RWPE2 (cell line): Measurements from ENCODE around the gene HS3ST5.

ENCODE experiments used
- ATAC-seq: fragments of 200-7000 bp; cut with Tn5 transposase; 3 replicates; pipeline ENCODE4 v1.9.1; 2021; ENCODE audit warnings: low read depth
- DNase-seq: peaks from one replicate; pipeline ENCODE4 v3.0.0-alpha.2; 2020; ENCODE audit warnings: low spot score
- H3K27ac ChIP-seq: fragments of 450-650 bp; 2 replicates; pipeline ENCODE4 v1.5.1; 2017; ENCODE audit warnings: mild to moderate bottlenecking; ENCODE audit not compliant: poor library complexity, severe bottlenecking
- H3K27me3 ChIP-seq: fragments of 250-450 bp; sonication (Bioruptor Pico); 2 replicates; pipeline ENCODE4 v1.5.1; 2021; ENCODE audit warnings: mild to moderate bottlenecking, moderate library complexity; ENCODE audit not compliant: insufficient read depth, poor library complexity, severe bottlenecking
- H3K36me3 ChIP-seq: fragments of 250-450 bp; sonication (Bioruptor Pico); 2 replicates; pipeline ENCODE4 v1.5.1; 2020; ENCODE audit warnings: low read depth, mild to moderate bottlenecking, moderate library complexity
- H3K4me1 ChIP-seq: fragments of 250-450 bp; sonication (Bioruptor Pico); 2 replicates; pipeline ENCODE4 v1.5.1; 2021; ENCODE audit warnings: mild to moderate bottlenecking, moderate library complexity; ENCODE audit not compliant: insufficient read depth, poor library complexity, severe bottlenecking
- H3K4me3 ChIP-seq: fragments of 250-450 bp; sonication (Bioruptor Pico); 2 replicates; pipeline ENCODE4 v1.5.1; 2021; ENCODE audit warnings: mild to moderate bottlenecking, moderate library complexity; ENCODE audit not compliant: severe bottlenecking
- H3K9me3 ChIP-seq: fragments of 250-450 bp; sonication (Bioruptor Pico); 2 replicates; pipeline ENCODE4 v1.5.1; 2021; ENCODE audit warnings: mild to moderate bottlenecking, moderate library complexity; ENCODE audit not compliant: severe bottlenecking
- CTCF ChIP-seq: fragments of 450-650 bp; IDR thresholded peaks from one replicate; pipeline ENCODE4 v1.5.1; 2017; ENCODE audit warnings: mild to moderate bottlenecking, moderate library complexity; ENCODE audit not compliant: poor library complexity, severe bottlenecking

The HS3ST5 gene

GRCh38 chr6:114258376-114258775 lies 84.4 kb downstream of the HS3ST5 start:
- Histone ChIP-seq H3K36me3 (no peaks in the 10 kb centered on the region), H3K4me3 (no peak overlapping the region), H3K4me1 (no peaks in the 10 kb centered on the region), H3K27ac (no peak overlapping the region), H3K27me3 (no peaks in the 10 kb centered on the region), H3K9me3 (no peaks in the 10 kb centered on the region)
- no peak for ATAC-seq
- TF ChIP-seq CTCF = no peak
- DNase-seq = no peak

- no peaks in the 10 kb centered on the region for H3K36me3 ChIP-seq
- H3K27me3 ChIP-seq = no peaks in the 10 kb centered on the region
- H3K27ac ChIP-seq = no peak overlapping the region
- no peak for TF ChIP-seq CTCF
- no peak for DNase-seq
- H3K4me3 ChIP-seq = no peak overlapping the region
- no peaks in the 10 kb centered on the region for H3K4me1 ChIP-seq
- no peaks in the 10 kb centered on the region for H3K9me3 ChIP-seq
- ATAC-seq = no peak
These were observed 89.4 kb downstream of the HS3ST5 start for GRCh38 chr6:114253431-114253830.

- ATAC-seq (no peak), DNase-seq (no peak)
- Histone ChIP-seq H3K36me3 (no peaks in the 10 kb centered on the region), H3K9me3 (no peaks in the 10 kb centered on the region), H3K27ac (no peak overlapping the region), H3K4me3 (no peak overlapping the region), H3K4me1 (no peaks in the 10 kb centered on the region), H3K27me3 (peaks cover 5% of the 10 kb centered on the region)
- TF ChIP-seq CTCF = no peak
These were observed 93.3 kb downstream of the HS3ST5 start for GRCh38 chr6:114249522-114249921.

- H3K4me3 ChIP-seq = no peak overlapping the region
- H3K27ac ChIP-seq = no peak overlapping the region
- ATAC-seq = no peak
These were observed 95.7 kb downstream of the HS3ST5 start for GRCh38 chr6:114247101-114247500.

More at GRCh38 chr6:114247101-114247500, 95.7 kb downstream of the HS3ST5 start:
- Histone ChIP-seq H3K9me3 (no peaks in the 10 kb centered on the region), H3K4me1 (no peaks in the 10 kb centered on the region), H3K27me3 (peaks cover 5% of the 10 kb centered on the region), H3K36me3 (no peaks in the 10 kb centered on the region)
- no peak for DNase-seq
- no peak for TF ChIP-seq CTCF
